Measurements from ENCODE around the gene TBC1D1. TPM values are rescaled to one million over a fixed set of nuclear protein-coding genes. Genes with fewer than 3 reads are reported as not detected.

Gene TBC1D1
- total RNA-seq, 1 experiment from 2014 or later = 28.5 TPM

GRCh38 chr4:37873386-37873785, 17.5 kb upstream of the TBC1D1 start:
- H3K27me3 ChIP-seq (replicated peaks; ENCODE audit: control insufficient read depth, insufficient read depth, low read length) = no peaks in the 10 kb centered on the region
- CTCF ChIA-PET = no interaction called here
- H3K9me3 ChIP-seq = no peaks in the 10 kb centered on the region
- H3K4me1 ChIP-seq = no peaks in the 10 kb centered on the region
- POLR2A ChIA-PET = no interaction called here
- Mint-ChIP-seq H3K27me3 (ENCODE audit: insufficient read depth, unreplicated experiment) (no peaks in the 10 kb centered on the region), H3K36me3 (ENCODE audit: insufficient read depth, unreplicated experiment) (no peaks in the 10 kb centered on the region), H3K4me3 (ENCODE audit: unreplicated experiment) (no peak overlapping the region), H3K4me1 (ENCODE audit: low read depth, unreplicated experiment) (peaks cover 5% of the 10 kb centered on the region), H3K27ac (ENCODE audit: unreplicated experiment) (no peak overlapping the region), H3K9me3 (ENCODE audit: unreplicated experiment) (no peaks in the 10 kb centered on the region)
- no peaks in the 10 kb centered on the region for H3K36me3 ChIP-seq (ENCODE audit: control insufficient read depth, insufficient read depth, low read length)
- TF ChIP-seq, protein P1, sequence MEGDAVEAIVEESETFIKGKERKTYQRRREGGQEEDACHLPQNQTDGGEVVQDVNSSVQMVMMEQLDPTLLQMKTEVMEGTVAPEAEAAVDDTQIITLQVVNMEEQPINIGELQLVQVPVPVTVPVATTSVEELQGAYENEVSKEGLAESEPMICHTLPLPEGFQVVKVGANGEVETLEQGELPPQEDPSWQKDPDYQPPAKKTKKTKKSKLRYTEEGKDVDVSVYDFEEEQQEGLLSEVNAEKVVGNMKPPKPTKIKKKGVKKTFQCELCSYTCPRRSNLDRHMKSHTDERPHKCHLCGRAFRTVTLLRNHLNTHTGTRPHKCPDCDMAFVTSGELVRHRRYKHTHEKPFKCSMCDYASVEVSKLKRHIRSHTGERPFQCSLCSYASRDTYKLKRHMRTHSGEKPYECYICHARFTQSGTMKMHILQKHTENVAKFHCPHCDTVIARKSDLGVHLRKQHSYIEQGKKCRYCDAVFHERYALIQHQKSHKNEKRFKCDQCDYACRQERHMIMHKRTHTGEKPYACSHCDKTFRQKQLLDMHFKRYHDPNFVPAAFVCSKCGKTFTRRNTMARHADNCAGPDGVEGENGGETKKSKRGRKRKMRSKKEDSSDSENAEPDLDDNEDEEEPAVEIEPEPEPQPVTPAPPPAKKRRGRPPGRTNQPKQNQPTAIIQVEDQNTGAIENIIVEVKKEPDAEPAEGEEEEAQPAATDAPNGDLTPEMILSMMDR (IDR thresholded peaks at IDR 0.05; ENCODE audit: insufficient read depth in 1 of 2, low read depth in 1 of 2, low read length in 1 of 2, severe bottlenecking in 1 of 2, unreplicated experiment in 1 of 2) = no peak
- H3K4me3 ChIP-seq (ENCODE audit: low read depth, low read length) = no peak overlapping the region
- no TSS peak for BruUV-seq (replicated peaks)
- DNase-seq = no peak
- intact Hi-C loops (cut with micrococcal nuclease; ENCODE audit: unreplicated experiment) = no loop called here

DNA sequence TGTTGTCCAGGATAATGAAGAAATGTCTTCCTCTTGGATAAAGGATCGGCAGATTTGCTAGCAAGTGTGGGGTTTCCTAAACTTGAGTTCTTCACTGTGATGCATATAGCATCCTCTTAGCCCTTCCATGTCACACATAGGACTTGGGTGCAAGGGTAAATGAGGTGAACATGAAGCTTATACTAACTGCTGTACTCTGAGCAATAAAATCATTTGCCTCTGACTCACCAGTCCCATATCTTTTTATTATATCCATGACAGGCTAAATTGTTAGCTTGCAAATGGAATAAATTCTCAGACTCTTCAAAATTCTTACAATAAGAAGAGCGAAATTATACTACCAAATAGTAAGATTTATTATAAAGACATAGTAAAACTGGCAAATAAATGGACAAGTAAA, 14.7 kb upstream of the TBC1D1 start:
- no peak overlapping the region for H3K4me3 Mint-ChIP-seq (ENCODE audit: unreplicated experiment)
- H3K9me3 ChIP-seq = no peaks in the 10 kb centered on the region
- CTCF ChIA-PET = no interaction called here
- H3K36me3 Mint-ChIP-seq (ENCODE audit: insufficient read depth, unreplicated experiment) = no peaks in the 10 kb centered on the region
- intact Hi-C loops (cut with micrococcal nuclease; ENCODE audit: unreplicated experiment) = no loop called here
- H3K4me3 ChIP-seq (ENCODE audit: low read depth, low read length) = no peak overlapping the region
- BruUV-seq (replicated peaks) = no TSS peak
- H3K27me3 ChIP-seq (replicated peaks; ENCODE audit: control insufficient read depth, insufficient read depth, low read length) = no peaks in the 10 kb centered on the region
- DNase-seq = no peak
- no peaks in the 10 kb centered on the region for H3K27me3 Mint-ChIP-seq (ENCODE audit: insufficient read depth, unreplicated experiment)
- TF ChIP-seq, protein P1 (IDR thresholded peaks at IDR 0.05; ENCODE audit: insufficient read depth in 1 of 2, low read depth in 1 of 2, low read length in 1 of 2, severe bottlenecking in 1 of 2, unreplicated experiment in 1 of 2) = no peak
- H3K4me1 ChIP-seq = no peaks in the 10 kb centered on the region
- POLR2A ChIA-PET = no interaction called here
- no peaks in the 10 kb centered on the region for H3K9me3 Mint-ChIP-seq (ENCODE audit: unreplicated experiment)
- no peaks in the 10 kb centered on the region for H3K36me3 ChIP-seq (ENCODE audit: control insufficient read depth, insufficient read depth, low read length)
- peaks cover 5% of the 10 kb centered on the region for H3K4me1 Mint-ChIP-seq (ENCODE audit: low read depth, unreplicated experiment)
- H3K27ac Mint-ChIP-seq (ENCODE audit: unreplicated experiment) = no peak overlapping the region

- Mint-ChIP-seq H3K36me3 (ENCODE audit: insufficient read depth, unreplicated experiment) (no peaks in the 10 kb centered on the region), H3K27ac (ENCODE audit: unreplicated experiment) (no peak overlapping the region), H3K27me3 (ENCODE audit: insufficient read depth, unreplicated experiment) (no peaks in the 10 kb centered on the region), H3K4me1 (ENCODE audit: low read depth, unreplicated experiment) (peaks cover 5% of the 10 kb centered on the region), H3K4me3 (ENCODE audit: unreplicated experiment) (no peak overlapping the region), H3K9me3 (ENCODE audit: unreplicated experiment) (no peaks in the 10 kb centered on the region)
- intact Hi-C loops (cut with micrococcal nuclease; ENCODE audit: unreplicated experiment) = no loop called here
- H3K4me3 ChIP-seq (ENCODE audit: low read depth, low read length) = no peak overlapping the region
- no peaks in the 10 kb centered on the region for H3K4me1 ChIP-seq
- no peaks in the 10 kb centered on the region for H3K9me3 ChIP-seq
- H3K36me3 ChIP-seq (ENCODE audit: control insufficient read depth, insufficient read depth, low read length) = no peaks in the 10 kb centered on the region
- TF ChIP-seq, protein P1 (IDR thresholded peaks at IDR 0.05; ENCODE audit: insufficient read depth in 1 of 2, low read depth in 1 of 2, low read length in 1 of 2, severe bottlenecking in 1 of 2, unreplicated experiment in 1 of 2) = no peak
- DNase-seq = no peak
- CTCF ChIA-PET = no interaction called here
- no TSS peak for BruUV-seq (replicated peaks)
- POLR2A ChIA-PET = no interaction called here
- H3K27me3 ChIP-seq (replicated peaks; ENCODE audit: control insufficient read depth, insufficient read depth, low read length) = no peaks in the 10 kb centered on the region
These were observed 11.5 kb upstream of the TBC1D1 start for GRCh38 chr4:37879365-37879764.

All from Caco-2 (cell line).